Prostate gland (tissue), 2 donors: ENCODE results near the gene SLC22A1.

ENCODE experiments used
- POLR2A ChIP-seq: fragments of 450-650 bp; IDR thresholded peaks from one replicate; pipeline ENCODE4 v1.6.1; 2016; ENCODE audit warnings: antibody characterized with exemption, mild to moderate bottlenecking
- POLR2AphosphoS5 ChIP-seq: sonication (generic); formaldehyde crosslinking; IDR thresholded peaks from one replicate; pipeline ENCODE4 v1.6.1; 2017; ENCODE audit warnings: antibody characterized with exemption
- TF ChIP-seq, protein P1 (sequence below), 4 experiments: fragments of 200-600 bp in 2 of 4; fragments of 450-650 bp in 2 of 4; sonication (generic) in 2 of 4; IDR thresholded peaks; 1 replicate in 3 of 4; 2 replicates in 1 of 4; pipeline ENCODE4 v1.5.1; 2016 to 2019; ENCODE audit warnings: antibody characterized with exemption in 4 of 4, mild to moderate bottlenecking in 2 of 4, moderate library complexity in 2 of 4

DNA sequence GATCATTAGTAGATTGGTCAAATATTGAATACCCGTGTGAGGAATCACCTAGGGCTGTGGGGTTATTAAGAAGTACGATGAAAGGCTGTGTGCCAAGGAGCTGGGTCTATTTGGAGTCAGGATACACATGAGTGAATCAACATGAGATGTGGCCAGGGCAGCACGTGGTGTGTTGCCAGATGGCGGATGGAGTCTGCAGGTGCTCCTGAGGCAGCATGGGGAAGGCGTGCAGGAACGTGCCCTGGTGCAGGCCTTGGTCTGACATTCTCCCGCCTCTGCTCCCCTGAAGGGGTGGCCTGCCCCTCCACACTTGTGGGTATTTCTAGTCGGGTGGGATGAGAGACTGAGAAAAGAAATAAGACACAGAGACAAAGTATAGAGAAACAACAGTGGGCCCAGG lies 39.0 kb upstream of the SLC22A1 start:
- TF ChIP-seq, protein P1, sequence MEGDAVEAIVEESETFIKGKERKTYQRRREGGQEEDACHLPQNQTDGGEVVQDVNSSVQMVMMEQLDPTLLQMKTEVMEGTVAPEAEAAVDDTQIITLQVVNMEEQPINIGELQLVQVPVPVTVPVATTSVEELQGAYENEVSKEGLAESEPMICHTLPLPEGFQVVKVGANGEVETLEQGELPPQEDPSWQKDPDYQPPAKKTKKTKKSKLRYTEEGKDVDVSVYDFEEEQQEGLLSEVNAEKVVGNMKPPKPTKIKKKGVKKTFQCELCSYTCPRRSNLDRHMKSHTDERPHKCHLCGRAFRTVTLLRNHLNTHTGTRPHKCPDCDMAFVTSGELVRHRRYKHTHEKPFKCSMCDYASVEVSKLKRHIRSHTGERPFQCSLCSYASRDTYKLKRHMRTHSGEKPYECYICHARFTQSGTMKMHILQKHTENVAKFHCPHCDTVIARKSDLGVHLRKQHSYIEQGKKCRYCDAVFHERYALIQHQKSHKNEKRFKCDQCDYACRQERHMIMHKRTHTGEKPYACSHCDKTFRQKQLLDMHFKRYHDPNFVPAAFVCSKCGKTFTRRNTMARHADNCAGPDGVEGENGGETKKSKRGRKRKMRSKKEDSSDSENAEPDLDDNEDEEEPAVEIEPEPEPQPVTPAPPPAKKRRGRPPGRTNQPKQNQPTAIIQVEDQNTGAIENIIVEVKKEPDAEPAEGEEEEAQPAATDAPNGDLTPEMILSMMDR (IDR thresholded peaks at IDR 0.05), result no peak
- TF ChIP-seq POLR2A (no peak), POLR2AphosphoS5 (no peak)
